ENCODE results near the gene SOX6. TPM values are rescaled to one million over a fixed set of nuclear protein-coding genes. Genes with fewer than 3 reads are reported as not detected.

The SOX6 gene
- total RNA-seq, 1 experiment from 2014 or later, result not detected

DNA sequence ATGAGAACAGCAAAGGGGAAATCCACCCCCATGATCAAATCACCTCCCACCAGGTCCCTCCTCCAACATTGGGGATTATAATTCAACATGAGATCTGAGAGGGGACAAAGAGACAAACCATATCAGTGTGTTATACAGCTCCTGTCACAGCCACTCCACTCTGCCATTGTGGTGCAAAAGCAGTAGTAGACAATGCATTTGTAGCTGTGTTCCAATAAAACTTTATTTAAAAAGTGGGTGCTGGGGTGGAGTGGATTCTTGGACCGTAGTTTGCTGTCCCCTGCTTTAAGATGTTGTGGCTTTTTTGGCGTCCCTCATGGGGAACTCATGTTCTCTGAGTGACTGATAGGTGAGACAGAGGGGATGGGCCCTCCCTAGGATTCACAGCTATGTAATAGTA is 399.1 kb downstream of the SOX6 start:
- no peak overlapping the region for H3K27ac ChIP-seq (ENCODE audit: insufficient read length, low read depth, low read length)
- no peak overlapping the region for H3K14ac ChIP-seq (ENCODE audit: insufficient read depth, low read length)
- no peak overlapping the region; a peak in 2 of 7 replicates for H3K27ac Mint-ChIP-seq
- H2BK15ac ChIP-seq (ENCODE audit: low read depth, low read length), result no peak overlapping the region
- no peaks in the 10 kb centered on the region for H3K27me3 ChIP-seq (ENCODE audit: insufficient read depth, low read length)
- H2BK5ac ChIP-seq (ENCODE audit: insufficient read length, low read length), result no peak overlapping the region
- H2AFZ ChIP-seq (ENCODE audit: low read length), result no peak overlapping the region
- peaks cover 0 to 2% (median 0%) of the 10 kb centered on the region in 3 experiments; a peak in 1 of 7 replicates for H3K36me3 Mint-ChIP-seq (ENCODE audit: insufficient read depth in 1 of 3, low read depth in 3 of 3)
- no peaks in the 10 kb centered on the region for H3K4me1 ChIP-seq (ENCODE audit: insufficient read depth, low read length)
- H3K9me3 Mint-ChIP-seq, result no peaks in the 10 kb centered on the region; a peak in 1 of 5 replicates
- no peak for DNase-seq
- H3K79me2 ChIP-seq (ENCODE audit: insufficient read depth, low read length), result no peaks in the 10 kb centered on the region; the same call in 1 of the 2 replicates
- H3K56ac ChIP-seq (ENCODE audit: insufficient read length, low read depth, low read length), result no peak overlapping the region
- H3K23ac ChIP-seq (ENCODE audit: insufficient read length, low read depth, low read length), result no peak overlapping the region
- H3K18ac ChIP-seq (ENCODE audit: insufficient read length, low read depth, low read length), result no peak overlapping the region
- no peak overlapping the region for H4K5ac ChIP-seq (ENCODE audit: insufficient read length, low read depth, low read length)
- H3K4ac ChIP-seq (ENCODE audit: low read depth, low read length), result no peak overlapping the region
- H3K4me2 ChIP-seq (ENCODE audit: insufficient read depth, insufficient read length, low read length), result no peak overlapping the region
- no peak overlapping the region for H4K91ac ChIP-seq (ENCODE audit: insufficient read length, low read depth, low read length)
- H3K27me3 Mint-ChIP-seq (ENCODE audit: low read depth), result peaks cover 5% of the 10 kb centered on the region
- no peak overlapping the region for H2BK12ac ChIP-seq (ENCODE audit: insufficient read length, low read depth, low read length)
- no peak overlapping the region for H2BK20ac ChIP-seq (ENCODE audit: low read depth, low read length, poor library complexity, severe bottlenecking)
- H3T11ph ChIP-seq (ENCODE audit: low read length), result no peak overlapping the region
- TF ChIP-seq, protein P1, sequence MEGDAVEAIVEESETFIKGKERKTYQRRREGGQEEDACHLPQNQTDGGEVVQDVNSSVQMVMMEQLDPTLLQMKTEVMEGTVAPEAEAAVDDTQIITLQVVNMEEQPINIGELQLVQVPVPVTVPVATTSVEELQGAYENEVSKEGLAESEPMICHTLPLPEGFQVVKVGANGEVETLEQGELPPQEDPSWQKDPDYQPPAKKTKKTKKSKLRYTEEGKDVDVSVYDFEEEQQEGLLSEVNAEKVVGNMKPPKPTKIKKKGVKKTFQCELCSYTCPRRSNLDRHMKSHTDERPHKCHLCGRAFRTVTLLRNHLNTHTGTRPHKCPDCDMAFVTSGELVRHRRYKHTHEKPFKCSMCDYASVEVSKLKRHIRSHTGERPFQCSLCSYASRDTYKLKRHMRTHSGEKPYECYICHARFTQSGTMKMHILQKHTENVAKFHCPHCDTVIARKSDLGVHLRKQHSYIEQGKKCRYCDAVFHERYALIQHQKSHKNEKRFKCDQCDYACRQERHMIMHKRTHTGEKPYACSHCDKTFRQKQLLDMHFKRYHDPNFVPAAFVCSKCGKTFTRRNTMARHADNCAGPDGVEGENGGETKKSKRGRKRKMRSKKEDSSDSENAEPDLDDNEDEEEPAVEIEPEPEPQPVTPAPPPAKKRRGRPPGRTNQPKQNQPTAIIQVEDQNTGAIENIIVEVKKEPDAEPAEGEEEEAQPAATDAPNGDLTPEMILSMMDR (conservative IDR thresholded peaks at IDR 0.05), result no peak
- no CpG with 5 or more reads among the region's 2 CpGs for WGBS (ENCODE audit: extremely low coverage, insufficient read length, low lambda C conversion rate)
- H4K20me1 ChIP-seq (ENCODE audit: control insufficient read depth, insufficient read depth, insufficient read length), result no peaks in the 10 kb centered on the region
- no peak overlapping the region for H4K8ac ChIP-seq (replicated peaks; ENCODE audit: insufficient read length, low read depth, low read length)
- H3K9me3 ChIP-seq (ENCODE audit: control insufficient read depth, low read depth, low read length), result no peaks in the 10 kb centered on the region
- H2AK5ac ChIP-seq (ENCODE audit: insufficient read length, low read length), result no peak overlapping the region
- no peaks in the 10 kb centered on the region for H3K23me2 ChIP-seq (ENCODE audit: insufficient read length, low read depth, low read length, poor library complexity, severe bottlenecking)
- H3K4me1 Mint-ChIP-seq, result no peaks in the 10 kb centered on the region
- no peak overlapping the region for H2BK120ac ChIP-seq (ENCODE audit: low read depth, low read length, poor library complexity, severe bottlenecking)
- H3K4me3 Mint-ChIP-seq, result no peak overlapping the region
- no peak overlapping the region for H3K9ac ChIP-seq (ENCODE audit: extremely low read depth, insufficient read length, low read length)
- no peaks in the 10 kb centered on the region for H3K79me1 ChIP-seq (ENCODE audit: insufficient read depth, low read depth, low read length, poor library complexity, severe bottlenecking)
